ENCODE data around the gene PLGRKT.
A peak's percentile ranks its signal among the peaks of the same experiment; 100 is the strongest.

Gene PLGRKT

GRCh38 chr9:5441043-5441442, 3.3 kb upstream of the PLGRKT start:
- no peak overlapping the region for H3K23ac ChIP-seq (ENCODE audit: low read length)
- peak overlapping the region; percentile 51 for H3K14ac ChIP-seq (ENCODE audit: low read length)
- H4K91ac ChIP-seq (ENCODE audit: low read depth, low read length): peak overlapping the region; percentile 89
- peaks cover 0 to under 1% of the 10 kb centered on the region in 2 experiments for H3K36me3 ChIP-seq (ENCODE audit: control insufficient read depth in 1 of 2, insufficient read depth in 2 of 2, low read length in 2 of 2)
- H4K8ac ChIP-seq (ENCODE audit: low read depth, low read length): peak overlapping the region; percentile 71
- no peak overlapping the region for H2AFZ ChIP-seq (ENCODE audit: insufficient read depth, low read length, poor library complexity)
- peaks cover 10 to 13% of the 10 kb centered on the region in 2 experiments for H3K4me1 ChIP-seq (ENCODE audit: control insufficient read depth in 1 of 2, insufficient read depth in 2 of 2, low read length in 2 of 2)
- H3K4ac ChIP-seq (ENCODE audit: low read depth, low read length): no peak overlapping the region
- H2BK5ac ChIP-seq (ENCODE audit: low read depth, low read length, poor library complexity): peak overlapping the region; percentile 75
- no peaks in the 10 kb centered on the region for H3K27me3 ChIP-seq (ENCODE audit: insufficient read depth, low read length)
- peak overlapping the region; percentile 33 for H2AK5ac ChIP-seq (ENCODE audit: low read length)
- H3K18ac ChIP-seq (ENCODE audit: low read length): peak overlapping the region; percentile 38
- H3K79me1 ChIP-seq (ENCODE audit: low read length): peaks cover 16% of the 10 kb centered on the region
- no peak overlapping the region for H3K4me3 ChIP-seq (ENCODE audit: low read depth, low read length)
- H3K4me2 ChIP-seq (ENCODE audit: low read length): no peak overlapping the region
- no peak overlapping the region for H4K12ac ChIP-seq (ENCODE audit: low read depth, low read length)
- WGBS (ENCODE audit: extremely low coverage, insufficient coverage, insufficient read length): no CpG with 5 or more reads among the region's 2 CpGs
- H3K27ac ChIP-seq (ENCODE audit: low read depth, low read length): peak overlapping the region; percentile 76
- DNase-seq: peak; percentile 60 to 82
- no peaks in the 10 kb centered on the region for H3K9me3 ChIP-seq (ENCODE audit: insufficient read depth, low read depth, low read length)
- H2BK120ac ChIP-seq (ENCODE audit: insufficient read depth, low read length, poor library complexity): peak overlapping the region; percentile 92
- H2BK12ac ChIP-seq (ENCODE audit: low read length): peak overlapping the region; percentile 17
- H3K79me2 ChIP-seq (ENCODE audit: control insufficient read depth, insufficient read depth, low read length, poor library complexity): peaks cover 2% of the 10 kb centered on the region
- H3K9ac ChIP-seq (ENCODE audit: low read length): no peak overlapping the region

DNA sequence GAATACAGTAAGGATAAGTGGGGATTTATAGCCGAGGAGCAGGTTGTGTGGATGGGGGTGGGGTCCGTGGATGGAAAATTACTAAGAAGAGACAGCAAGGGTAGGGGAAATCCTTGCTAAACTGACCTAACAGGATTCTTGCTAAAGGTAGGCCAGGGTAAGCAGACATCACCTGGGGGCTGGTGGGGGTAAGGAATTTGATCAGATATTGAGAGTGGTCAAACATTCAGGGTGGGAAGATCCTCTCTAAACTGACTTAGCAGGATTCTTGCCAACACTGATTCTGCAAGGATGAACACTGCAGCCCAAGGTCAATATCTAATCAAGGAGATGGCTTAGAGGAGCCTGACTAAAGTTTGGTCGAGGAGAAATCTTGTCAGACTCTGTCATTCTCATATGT, 2.7 kb upstream of the PLGRKT start:
- Histone ChIP-seq H4K91ac (ENCODE audit: low read depth, low read length) (no peak overlapping the region), H2BK120ac (ENCODE audit: insufficient read depth, low read length, poor library complexity) (no peak overlapping the region), H3K79me1 (ENCODE audit: low read length) (peaks cover 16% of the 10 kb centered on the region), H4K12ac (ENCODE audit: low read depth, low read length) (no peak overlapping the region), H3K4ac (ENCODE audit: low read depth, low read length) (no peak overlapping the region), H3K36me3 (ENCODE audit: control insufficient read depth in 1 of 2, insufficient read depth in 2 of 2, low read length in 2 of 2) (peaks cover 4 to 6% of the 10 kb centered on the region in 2 experiments), H2AK5ac (ENCODE audit: low read length) (no peak overlapping the region), H2BK5ac (ENCODE audit: low read depth, low read length, poor library complexity) (peak overlapping the region; percentile 9), H3K27me3 (ENCODE audit: insufficient read depth, low read length) (no peaks in the 10 kb centered on the region), H3K27ac (ENCODE audit: low read depth, low read length) (peak overlapping the region; percentile 76), H3K4me1 (ENCODE audit: control insufficient read depth in 1 of 2, insufficient read depth in 2 of 2, low read length in 2 of 2) (peaks cover 10 to 13% of the 10 kb centered on the region in 2 experiments), H3K18ac (ENCODE audit: low read length) (no peak overlapping the region), H3K23ac (ENCODE audit: low read length) (no peak overlapping the region), H2AFZ (ENCODE audit: insufficient read depth, low read length, poor library complexity) (no peak overlapping the region), H3K4me3 (ENCODE audit: low read depth, low read length) (no peak overlapping the region), H2BK12ac (ENCODE audit: low read length) (no peak overlapping the region), H4K8ac (ENCODE audit: low read depth, low read length) (no peak overlapping the region), H3K9ac (ENCODE audit: low read length) (no peak overlapping the region), H3K9me3 (ENCODE audit: insufficient read depth, low read depth, low read length) (no peaks in the 10 kb centered on the region), H3K4me2 (ENCODE audit: low read length) (peak overlapping the region; percentile 29), H3K14ac (ENCODE audit: low read length) (no peak overlapping the region), H3K79me2 (ENCODE audit: control insufficient read depth, insufficient read depth, low read length, poor library complexity) (peaks cover 2% of the 10 kb centered on the region)
- DNase-seq: peak; percentile 83 to 86
- no CpG with 5 or more reads among the region's 3 CpGs for WGBS (ENCODE audit: extremely low coverage, insufficient coverage, insufficient read length)

GRCh38 chr9:5438301-5439162, 807 bp upstream of the PLGRKT start:
- WGBS (ENCODE audit: extremely low coverage, insufficient coverage, insufficient read length): no CpG with 5 or more reads among the region's 21 CpGs
- Histone ChIP-seq H3K27me3 (ENCODE audit: insufficient read depth, low read length) (no peaks in the 10 kb centered on the region), H3K14ac (ENCODE audit: low read length) (peak overlapping the region; percentile 16), H3K79me2 (ENCODE audit: control insufficient read depth, insufficient read depth, low read length, poor library complexity) (peaks cover 2% of the 10 kb centered on the region), H3K4ac (ENCODE audit: low read depth, low read length) (peak overlapping the region; percentile 20), H2AFZ (ENCODE audit: insufficient read depth, low read length, poor library complexity) (peak overlapping the region; percentile 7), H3K23ac (ENCODE audit: low read length) (no peak overlapping the region), H4K8ac (ENCODE audit: low read depth, low read length) (peak overlapping the region; percentile 73), H3K18ac (ENCODE audit: low read length) (peak overlapping the region; percentile 37), H2AK5ac (ENCODE audit: low read length) (peak overlapping the region; percentile 2), H2BK120ac (ENCODE audit: insufficient read depth, low read length, poor library complexity) (peak overlapping the region; percentile 84), H4K12ac (ENCODE audit: low read depth, low read length) (no peak overlapping the region), H3K9me3 (ENCODE audit: insufficient read depth, low read depth, low read length) (peaks cover 9% of the 10 kb centered on the region), H3K4me2 (ENCODE audit: low read length) (peak overlapping the region; percentile 48), H4K91ac (ENCODE audit: low read depth, low read length) (peak overlapping the region; percentile 82), H3K4me3 (ENCODE audit: low read depth, low read length) (no peak overlapping the region), H3K36me3 (ENCODE audit: control insufficient read depth in 1 of 2, insufficient read depth in 2 of 2, low read length in 2 of 2) (peaks cover 13 to 15% of the 10 kb centered on the region in 2 experiments), H3K79me1 (ENCODE audit: low read length) (peaks cover 16% of the 10 kb centered on the region), H3K4me1 (ENCODE audit: control insufficient read depth in 1 of 2, insufficient read depth in 2 of 2, low read length in 2 of 2) (peaks cover 10 to 13% of the 10 kb centered on the region in 2 experiments), H3K27ac (ENCODE audit: low read depth, low read length) (peak overlapping the region; percentile 38), H2BK12ac (ENCODE audit: low read length) (peak overlapping the region; percentile 71), H2BK5ac (ENCODE audit: low read depth, low read length, poor library complexity) (peak overlapping the region; percentile 37), H3K9ac (ENCODE audit: low read length) (no peak overlapping the region)
- DNase-seq: peak; percentile 91 to 95

GRCh38 chr9:5436441-5436840, 1.3 kb downstream of the PLGRKT start:
- no peak overlapping the region for H3K4ac ChIP-seq (ENCODE audit: low read depth, low read length)
- no peaks in the 10 kb centered on the region for H3K27me3 ChIP-seq (ENCODE audit: insufficient read depth, low read length)
- peaks cover 16% of the 10 kb centered on the region for H3K79me1 ChIP-seq (ENCODE audit: low read length)
- peaks cover 10 to 13% of the 10 kb centered on the region in 2 experiments for H3K4me1 ChIP-seq (ENCODE audit: control insufficient read depth in 1 of 2, insufficient read depth in 2 of 2, low read length in 2 of 2)
- H3K4me3 ChIP-seq (ENCODE audit: low read depth, low read length): no peak overlapping the region
- H3K79me2 ChIP-seq (ENCODE audit: control insufficient read depth, insufficient read depth, low read length, poor library complexity): peaks cover 2% of the 10 kb centered on the region
- no peak overlapping the region for H2AFZ ChIP-seq (ENCODE audit: insufficient read depth, low read length, poor library complexity)
- H3K9me3 ChIP-seq (ENCODE audit: insufficient read depth, low read depth, low read length): peaks cover 17% of the 10 kb centered on the region
- H3K36me3 ChIP-seq (ENCODE audit: control insufficient read depth in 1 of 2, insufficient read depth in 2 of 2, low read length in 2 of 2): peaks cover 13 to 21% of the 10 kb centered on the region in 2 experiments
- H4K12ac ChIP-seq (ENCODE audit: low read depth, low read length): no peak overlapping the region
- no peak overlapping the region for H3K23ac ChIP-seq (ENCODE audit: low read length)
- no peak overlapping the region for H2AK5ac ChIP-seq (ENCODE audit: low read length)
- H2BK5ac ChIP-seq (ENCODE audit: low read depth, low read length, poor library complexity): no peak overlapping the region
- no peak overlapping the region for H3K27ac ChIP-seq (ENCODE audit: low read depth, low read length)
- no peak overlapping the region for H3K18ac ChIP-seq (ENCODE audit: low read length)
- no peak overlapping the region for H3K14ac ChIP-seq (ENCODE audit: low read length)
- DNase-seq: peak in 1 of 2 donors; percentile 36
- H3K4me2 ChIP-seq (ENCODE audit: low read length): no peak overlapping the region
- H2BK12ac ChIP-seq (ENCODE audit: low read length): no peak overlapping the region
- no CpG with 5 or more reads among the region's 2 CpGs for WGBS (ENCODE audit: extremely low coverage, insufficient coverage, insufficient read length)
- H4K91ac ChIP-seq (ENCODE audit: low read depth, low read length): no peak overlapping the region
- no peak overlapping the region for H3K9ac ChIP-seq (ENCODE audit: low read length)
- no peak overlapping the region for H4K8ac ChIP-seq (ENCODE audit: low read depth, low read length)
- no peak overlapping the region for H2BK120ac ChIP-seq (ENCODE audit: insufficient read depth, low read length, poor library complexity)

All from trophoblast cell (in vitro differentiated cells and primary cell).